ENCODE measurements around the gene GPR150. TPM values are rescaled to one million over a fixed set of nuclear protein-coding genes. Genes with fewer than 3 reads are reported as not detected.

The GPR150 gene
- total RNA-seq, 1 experiment from 2014 or later: 0.17 TPM

DNA sequence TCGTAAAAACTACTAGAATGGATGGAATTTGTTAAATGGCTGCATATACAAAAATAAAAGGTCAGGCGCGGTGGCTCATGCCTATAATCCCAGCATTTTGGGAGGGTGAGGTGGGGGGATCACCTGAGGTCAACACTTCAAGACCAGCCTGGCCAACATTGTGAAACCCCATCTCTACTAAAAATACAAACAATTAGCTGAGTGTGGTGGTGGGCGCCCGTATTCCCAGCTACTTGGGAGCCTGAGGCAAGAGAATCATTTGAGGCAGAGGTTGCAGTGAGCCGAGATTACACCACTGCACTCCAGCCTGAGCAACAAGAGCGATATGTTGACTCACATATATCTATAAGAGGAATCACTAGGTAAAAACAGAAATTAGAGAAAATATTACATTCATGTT is 9.3 kb upstream of the GPR150 start:
- no peak for DNase-seq
- Mint-ChIP-seq H3K9me3 (ENCODE audit: low read depth, unreplicated experiment) (peaks cover 8% of the 10 kb centered on the region), H3K4me1 (ENCODE audit: low read depth, unreplicated experiment) (no peaks in the 10 kb centered on the region), H3K27me3 (ENCODE audit: unreplicated experiment) (no peaks in the 10 kb centered on the region), H3K4me3 (ENCODE audit: low read depth, unreplicated experiment) (no peak overlapping the region), H3K36me3 (ENCODE audit: insufficient read depth, unreplicated experiment) (no peaks in the 10 kb centered on the region), H3K27ac (ENCODE audit: unreplicated experiment) (no peak overlapping the region)
- intact Hi-C loops (cut with micrococcal nuclease; ENCODE audit: unreplicated experiment): no loop called here
- no TSS peak for BruUV-seq (replicated peaks)
- no peak for TF ChIP-seq CTCF (IDR thresholded peaks at IDR 0.05; ENCODE audit: unreplicated experiment)
- CTCF ChIA-PET: interaction anchor here (1.1 kb wide), 1 partner anchor 13 kb away, joined by 5 read pairs; no protein-coding TSS in a partner anchor

DNA sequence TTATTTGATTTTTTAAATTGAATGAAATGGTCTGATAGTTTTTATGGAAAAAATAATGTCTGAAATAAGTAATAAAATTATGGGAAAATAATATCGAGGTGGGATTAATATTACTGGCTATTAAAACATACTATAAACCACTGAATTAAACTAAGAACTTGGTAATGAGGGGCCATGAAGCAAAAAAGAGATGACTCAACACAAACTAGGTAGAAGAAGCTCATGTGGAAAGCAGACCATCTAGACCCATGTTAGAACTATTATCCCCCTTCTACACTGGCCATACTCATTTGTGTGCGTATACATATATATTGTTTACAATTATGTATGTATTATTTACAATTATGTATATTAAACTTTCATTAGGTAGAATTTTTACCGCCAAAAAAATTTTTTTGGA is 8.5 kb upstream of the GPR150 start:
- CTCF ChIA-PET: interaction anchor here (1.1 kb wide), 1 partner anchor 12 kb away, joined by 5 read pairs; no protein-coding TSS in a partner anchor
- Mint-ChIP-seq H3K27me3 (ENCODE audit: unreplicated experiment) (no peaks in the 10 kb centered on the region), H3K4me3 (ENCODE audit: low read depth, unreplicated experiment) (no peak overlapping the region), H3K9me3 (ENCODE audit: low read depth, unreplicated experiment) (peaks cover 8% of the 10 kb centered on the region), H3K36me3 (ENCODE audit: insufficient read depth, unreplicated experiment) (no peaks in the 10 kb centered on the region), H3K4me1 (ENCODE audit: low read depth, unreplicated experiment) (no peaks in the 10 kb centered on the region), H3K27ac (ENCODE audit: unreplicated experiment) (no peak overlapping the region)
- intact Hi-C loops (cut with micrococcal nuclease; ENCODE audit: unreplicated experiment): no loop called here
- no peak for DNase-seq
- TF ChIP-seq CTCF (IDR thresholded peaks at IDR 0.05; ENCODE audit: unreplicated experiment): no peak
- no TSS peak for BruUV-seq (replicated peaks)

DNA sequence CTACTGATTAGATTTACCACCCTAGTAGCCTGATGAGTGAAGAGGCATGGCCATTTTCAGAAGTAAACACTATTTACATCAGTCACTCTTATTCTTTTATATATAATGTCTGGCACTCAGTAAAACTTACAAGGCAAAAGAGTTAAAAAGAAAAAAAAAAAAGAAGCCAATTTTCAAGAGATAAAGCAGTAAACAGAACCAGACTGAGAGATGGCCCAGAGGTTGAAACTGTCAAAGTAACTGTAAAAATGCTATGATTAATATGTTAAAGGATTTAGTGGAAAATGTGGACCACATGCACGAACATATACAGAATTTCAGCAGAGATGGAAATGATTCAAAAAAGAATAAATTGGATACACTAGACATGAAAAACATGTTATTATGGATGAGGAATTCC is 6.4 kb upstream of the GPR150 start:
- Mint-ChIP-seq H3K27me3 (ENCODE audit: unreplicated experiment) (no peaks in the 10 kb centered on the region), H3K27ac (ENCODE audit: unreplicated experiment) (no peak overlapping the region), H3K4me1 (ENCODE audit: low read depth, unreplicated experiment) (no peaks in the 10 kb centered on the region), H3K36me3 (ENCODE audit: insufficient read depth, unreplicated experiment) (no peaks in the 10 kb centered on the region), H3K9me3 (ENCODE audit: low read depth, unreplicated experiment) (peaks cover 8% of the 10 kb centered on the region), H3K4me3 (ENCODE audit: low read depth, unreplicated experiment) (no peak overlapping the region)
- CTCF ChIA-PET: no interaction called here
- DNase-seq: no peak
- no peak for TF ChIP-seq CTCF (IDR thresholded peaks at IDR 0.05; ENCODE audit: unreplicated experiment)
- intact Hi-C loops (cut with micrococcal nuclease; ENCODE audit: unreplicated experiment): no loop called here
- BruUV-seq (replicated peaks): no TSS peak

DNA sequence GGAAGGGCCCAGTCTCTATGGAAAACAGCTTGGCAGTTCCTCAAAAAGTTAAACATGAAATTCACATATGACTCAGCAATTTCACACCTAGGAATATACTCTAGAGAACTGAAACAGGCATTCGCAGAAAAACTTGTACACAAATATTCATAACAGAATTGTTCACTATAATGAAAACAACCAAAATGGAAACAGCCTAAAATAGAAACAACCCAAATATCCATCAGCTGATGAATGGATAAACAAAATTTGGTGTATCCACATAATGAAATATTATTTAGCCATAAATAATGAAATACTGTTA is 4.8 kb upstream of the GPR150 start:
- Mint-ChIP-seq H3K27me3 (ENCODE audit: unreplicated experiment) (no peaks in the 10 kb centered on the region), H3K4me3 (ENCODE audit: low read depth, unreplicated experiment) (no peak overlapping the region), H3K36me3 (ENCODE audit: insufficient read depth, unreplicated experiment) (no peaks in the 10 kb centered on the region), H3K4me1 (ENCODE audit: low read depth, unreplicated experiment) (peaks cover 8% of the 10 kb centered on the region), H3K27ac (ENCODE audit: unreplicated experiment) (no peak overlapping the region), H3K9me3 (ENCODE audit: low read depth, unreplicated experiment) (peaks cover 8% of the 10 kb centered on the region)
- TF ChIP-seq CTCF (IDR thresholded peaks at IDR 0.05; ENCODE audit: unreplicated experiment): no peak
- intact Hi-C loops (cut with micrococcal nuclease; ENCODE audit: unreplicated experiment): no loop called here
- DNase-seq: no peak
- no TSS peak for BruUV-seq (replicated peaks)
- CTCF ChIA-PET: no interaction called here

DNA sequence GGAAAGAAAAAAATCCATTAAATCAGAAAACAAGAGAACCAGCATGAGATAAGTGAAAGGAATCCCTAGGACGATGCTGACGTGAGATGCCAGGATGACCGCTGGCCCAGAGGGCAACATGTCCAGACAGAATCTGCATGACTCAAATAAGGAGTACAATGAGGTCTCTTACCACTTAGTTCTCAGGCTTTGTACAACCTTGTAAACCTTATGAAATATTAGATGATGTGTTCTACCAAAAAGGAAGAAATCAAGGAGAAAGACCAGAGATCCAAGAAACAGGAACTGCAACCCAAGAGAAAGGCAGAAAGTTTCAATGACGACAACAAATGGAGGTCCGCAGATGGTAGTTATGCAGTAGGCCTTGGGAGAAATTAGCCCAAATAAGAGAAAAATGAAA is 2.8 kb upstream of the GPR150 start:
- Mint-ChIP-seq H3K4me3 (ENCODE audit: low read depth, unreplicated experiment) (no peak overlapping the region), H3K27me3 (ENCODE audit: unreplicated experiment) (peaks cover 8% of the 10 kb centered on the region), H3K4me1 (ENCODE audit: low read depth, unreplicated experiment) (peaks cover 9% of the 10 kb centered on the region), H3K9me3 (ENCODE audit: low read depth, unreplicated experiment) (peaks cover 8% of the 10 kb centered on the region), H3K36me3 (ENCODE audit: insufficient read depth, unreplicated experiment) (peaks cover 10% of the 10 kb centered on the region), H3K27ac (ENCODE audit: unreplicated experiment) (no peak overlapping the region)
- CTCF ChIA-PET: no interaction called here
- no peak for TF ChIP-seq CTCF (IDR thresholded peaks at IDR 0.05; ENCODE audit: unreplicated experiment)
- intact Hi-C loops (cut with micrococcal nuclease; ENCODE audit: unreplicated experiment): no loop called here
- no peak for DNase-seq
- BruUV-seq (replicated peaks): no TSS peak

All from Calu3 (cell line).